Ramos (cell line): ENCODE results near the gene ALDH3A2.
"Not testable (repeated sequence)": the region's sequence is repeated elsewhere in the genome, so short reads cannot be mapped to it uniquely, and the experiment has no call there.

Experiments used
- in situ Hi-C: fragments of 300-500 bp; cut with MboI; formaldehyde crosslinking; loops from one replicate; pipeline ENCODE4 v1.14.3; 2022; ENCODE audit warnings: low sequenced_read_pairs; ENCODE audit not compliant: unreplicated experiment

The ALDH3A2 gene

GRCh38 chr17:19672009-19672750 lies 23.6 kb downstream of the ALDH3A2 start:
- in situ Hi-C loops: no loop called here

GRCh38 chr17:19673623-19674022 lies 25.1 kb downstream of the ALDH3A2 start:
- in situ Hi-C loops: no loop called here

GRCh38 chr17:19676896-19677295 lies 28.3 kb downstream of the ALDH3A2 start:
- in situ Hi-C loops: no loop called here

- in situ Hi-C loops: no loop called here
Observed at GRCh38 chr17:19677736-19678379, 29.3 kb downstream of the ALDH3A2 start.

GRCh38 chr17:19678581-19679453 lies 30.3 kb downstream of the ALDH3A2 start:
- in situ Hi-C loops: no loop called here

GRCh38 chr17:19683117-19683516 lies 34.6 kb downstream of the ALDH3A2 start:
- in situ Hi-C loops: no loop called here

GRCh38 chr17:19684909-19685580 lies 36.5 kb downstream of the ALDH3A2 start:
- in situ Hi-C loops: not testable (repeated sequence)

- in situ Hi-C loops: no loop called here
Observed at GRCh38 chr17:19686400-19687090, 38.0 kb downstream of the ALDH3A2 start.

- in situ Hi-C loops: no loop called here
Observed at GRCh38 chr17:19702217-19702641, 53.7 kb downstream of the ALDH3A2 start.

GRCh38 chr17:19703106-19703827 lies 54.7 kb downstream of the ALDH3A2 start:
- in situ Hi-C loops: no loop called here

- in situ Hi-C loops: no loop called here
Observed at GRCh38 chr17:19703828-19704613, 55.5 kb downstream of the ALDH3A2 start.

- in situ Hi-C loops: no loop called here
Observed at GRCh38 chr17:19705201-19705600, 56.6 kb downstream of the ALDH3A2 start.

GRCh38 chr17:19705771-19706770 lies 57.5 kb downstream of the ALDH3A2 start:
- in situ Hi-C loops: no loop called here

GRCh38 chr17:19706791-19707727 lies 58.5 kb downstream of the ALDH3A2 start:
- in situ Hi-C loops: no loop called here

- in situ Hi-C loops: no loop called here
Observed at GRCh38 chr17:19707728-19708221, 59.2 kb downstream of the ALDH3A2 start.
